ENCODE data around the gene CCSER2. TPM values are rescaled to one million over a fixed set of nuclear protein-coding genes. Genes with fewer than 3 reads are reported as not detected.

Gene CCSER2
- total RNA-seq, 4 donors from 2014 or later: 26.4 to 48.3 (median 31.7) TPM

DNA sequence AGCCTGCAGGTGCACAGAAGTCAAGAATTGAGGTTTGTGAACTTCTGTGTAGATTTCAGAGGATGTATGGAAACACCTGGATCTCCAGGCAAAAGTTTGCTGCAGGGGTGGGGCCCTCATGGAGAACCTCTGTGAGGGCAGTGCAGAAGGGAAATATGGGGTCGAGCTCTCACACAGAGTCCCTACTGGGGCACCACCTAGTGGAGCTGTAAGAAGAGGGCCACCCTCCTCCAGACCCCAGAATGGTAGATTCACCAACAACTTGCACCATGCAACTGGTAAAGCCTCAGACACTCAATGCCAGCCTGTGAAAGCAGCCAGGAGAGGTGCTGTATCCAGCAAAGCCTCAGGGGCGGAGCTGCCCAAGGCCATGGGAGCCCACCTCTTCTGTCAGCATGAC is 205.8 kb downstream of the CCSER2 start:
- WGBS, 2 donors: 58 to 64% methylated on average over 2 of the region's 2 CpGs
- Histone ChIP-seq H3K27ac (no peak overlapping the region), H3K4me1 (peaks cover 0 to 5% (median 0%) of the 10 kb centered on the region in 3 donors), H3K9me3 (no peaks in the 10 kb centered on the region), H3K4me3 (no peak overlapping the region), H3K36me3 (no peaks in the 10 kb centered on the region), H3K27me3 (peaks cover 0 to 12% (median 0%) of the 10 kb centered on the region in 4 donors)
- intact Hi-C loops (cut with DNase I): loop anchor here (10.0 kb wide), 1 partner anchor 109 kb away; no protein-coding TSS in a partner anchor
- TF ChIP-seq, protein P1, sequence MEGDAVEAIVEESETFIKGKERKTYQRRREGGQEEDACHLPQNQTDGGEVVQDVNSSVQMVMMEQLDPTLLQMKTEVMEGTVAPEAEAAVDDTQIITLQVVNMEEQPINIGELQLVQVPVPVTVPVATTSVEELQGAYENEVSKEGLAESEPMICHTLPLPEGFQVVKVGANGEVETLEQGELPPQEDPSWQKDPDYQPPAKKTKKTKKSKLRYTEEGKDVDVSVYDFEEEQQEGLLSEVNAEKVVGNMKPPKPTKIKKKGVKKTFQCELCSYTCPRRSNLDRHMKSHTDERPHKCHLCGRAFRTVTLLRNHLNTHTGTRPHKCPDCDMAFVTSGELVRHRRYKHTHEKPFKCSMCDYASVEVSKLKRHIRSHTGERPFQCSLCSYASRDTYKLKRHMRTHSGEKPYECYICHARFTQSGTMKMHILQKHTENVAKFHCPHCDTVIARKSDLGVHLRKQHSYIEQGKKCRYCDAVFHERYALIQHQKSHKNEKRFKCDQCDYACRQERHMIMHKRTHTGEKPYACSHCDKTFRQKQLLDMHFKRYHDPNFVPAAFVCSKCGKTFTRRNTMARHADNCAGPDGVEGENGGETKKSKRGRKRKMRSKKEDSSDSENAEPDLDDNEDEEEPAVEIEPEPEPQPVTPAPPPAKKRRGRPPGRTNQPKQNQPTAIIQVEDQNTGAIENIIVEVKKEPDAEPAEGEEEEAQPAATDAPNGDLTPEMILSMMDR (IDR thresholded peaks at IDR 0.05): no peak
- TF ChIP-seq POLR2A (IDR thresholded peaks at IDR 0.05): no peak
- no peak for DNase-seq

DNA sequence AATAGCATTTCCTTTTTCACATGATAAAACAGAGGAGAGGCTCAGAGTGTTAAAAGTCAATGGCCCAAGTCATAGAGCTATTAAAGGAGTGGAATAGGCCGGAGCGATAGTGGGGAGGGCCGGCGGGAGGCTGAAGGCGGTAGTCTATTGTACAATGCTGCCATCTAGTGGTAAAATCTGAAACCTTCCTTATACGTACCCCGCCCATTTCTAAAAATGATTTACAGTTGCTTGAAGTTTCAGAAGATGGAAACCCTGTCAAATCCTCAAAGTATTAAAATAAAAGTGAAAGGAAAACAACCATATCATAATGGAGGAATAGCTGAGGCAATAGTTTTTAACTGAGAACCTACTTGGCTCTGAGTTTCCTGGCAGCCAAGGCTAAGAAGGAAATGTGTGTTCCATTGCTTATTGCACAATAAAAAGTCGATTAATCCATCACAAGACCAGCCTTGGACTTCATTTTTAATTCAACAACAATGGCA is 209.1 kb downstream of the CCSER2 start:
- 9 to 10% methylated on average over 8 of the region's 8 CpGs for WGBS, 2 donors
- Histone ChIP-seq H3K4me3 (no peak overlapping the region), H3K9me3 (no peaks in the 10 kb centered on the region), H3K27me3 (peaks cover 0 to 41% (median 0%) of the 10 kb centered on the region in 4 donors), H3K36me3 (no peaks in the 10 kb centered on the region), H3K4me1 (peaks cover 9 to 19% (median 11%) of the 10 kb centered on the region in 3 donors), H3K27ac (no peak overlapping the region)
- intact Hi-C loops (cut with DNase I): loop anchor here (5.0 to 10.0 kb wide), 3 partner anchors 113 to 275 kb away; no protein-coding TSS in a partner anchor
- TF ChIP-seq POLR2A (IDR thresholded peaks at IDR 0.05): no peak
- TF ChIP-seq, protein P1 (IDR thresholded peaks at IDR 0.05): peak; percentile 66 to 90 (median 86)
- DNase-seq: no peak

DNA sequence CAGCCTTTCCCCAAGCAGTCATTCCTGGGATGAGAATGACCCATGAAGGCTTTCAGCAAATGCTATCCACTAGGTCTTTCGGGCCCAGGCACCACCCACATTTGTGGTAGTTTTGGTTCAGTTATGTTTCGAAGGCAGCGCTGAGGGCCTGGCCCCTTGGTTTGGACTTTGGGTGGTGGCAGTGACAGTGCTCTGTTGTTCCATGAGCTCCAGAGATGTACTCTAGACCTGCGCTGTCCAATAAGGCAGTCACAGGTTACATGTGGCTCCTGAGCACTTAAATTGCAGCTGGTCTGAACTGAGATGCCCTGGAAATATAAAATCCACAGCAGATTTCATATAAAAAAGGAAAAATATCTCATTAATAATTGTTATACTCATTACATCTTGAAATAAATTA is 209.6 kb downstream of the CCSER2 start:
- H3K36me3 ChIP-seq: no peaks in the 10 kb centered on the region
- no peaks in the 10 kb centered on the region for H3K9me3 ChIP-seq
- H3K4me1 ChIP-seq: peaks cover 9 to 19% (median 11%) of the 10 kb centered on the region in 3 donors
- H3K27ac ChIP-seq: no peak overlapping the region
- H3K27me3 ChIP-seq: peaks cover 0 to 45% (median 0%) of the 10 kb centered on the region in 4 donors
- intact Hi-C loops (cut with DNase I): loop anchor here (5.0 to 10.0 kb wide), 3 partner anchors 113 to 276 kb away; no protein-coding TSS in a partner anchor
- no peak overlapping the region for H3K4me3 ChIP-seq
- DNase-seq: no peak
- 75 to 100% methylated on average over 3 of the region's 4 CpGs for WGBS, 2 donors
- TF ChIP-seq, protein P1 (IDR thresholded peaks at IDR 0.05): no peak
- TF ChIP-seq POLR2A (IDR thresholded peaks at IDR 0.05): no peak

DNA sequence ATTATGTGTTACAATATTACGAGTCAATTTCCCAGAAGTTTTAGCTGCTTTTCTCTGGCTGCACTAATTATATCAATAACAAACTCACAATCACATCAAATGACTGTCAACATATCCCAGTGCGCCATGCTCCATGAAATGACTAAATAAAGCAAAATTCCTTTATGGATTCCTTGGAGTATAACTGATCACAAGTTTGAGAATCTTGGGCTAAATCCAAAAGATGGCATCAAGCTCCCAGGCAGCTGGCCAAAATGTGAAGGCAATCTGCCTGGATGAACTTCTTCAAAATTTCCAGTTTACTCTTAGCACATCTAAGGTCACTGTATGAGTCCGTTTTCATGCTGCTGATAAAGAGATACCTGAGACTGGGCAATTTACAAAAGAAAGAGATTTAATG is 210.8 kb downstream of the CCSER2 start:
- Histone ChIP-seq H3K36me3 (no peaks in the 10 kb centered on the region), H3K27me3 (peaks cover 0 to 45% (median 0%) of the 10 kb centered on the region in 4 donors), H3K4me3 (no peak overlapping the region), H3K4me1 (peaks cover 9 to 19% (median 11%) of the 10 kb centered on the region in 3 donors), H3K9me3 (no peaks in the 10 kb centered on the region), H3K27ac (no peak overlapping the region)
- 56 to 75% methylated on average over 3 of the region's 3 CpGs for WGBS, 2 donors
- intact Hi-C loops (cut with DNase I): loop anchor here (5.0 to 10.0 kb wide), 3 partner anchors 114 to 277 kb away; no protein-coding TSS in a partner anchor
- DNase-seq: no peak
- TF ChIP-seq POLR2A (IDR thresholded peaks at IDR 0.05): no peak
- TF ChIP-seq, protein P1 (IDR thresholded peaks at IDR 0.05): no peak

DNA sequence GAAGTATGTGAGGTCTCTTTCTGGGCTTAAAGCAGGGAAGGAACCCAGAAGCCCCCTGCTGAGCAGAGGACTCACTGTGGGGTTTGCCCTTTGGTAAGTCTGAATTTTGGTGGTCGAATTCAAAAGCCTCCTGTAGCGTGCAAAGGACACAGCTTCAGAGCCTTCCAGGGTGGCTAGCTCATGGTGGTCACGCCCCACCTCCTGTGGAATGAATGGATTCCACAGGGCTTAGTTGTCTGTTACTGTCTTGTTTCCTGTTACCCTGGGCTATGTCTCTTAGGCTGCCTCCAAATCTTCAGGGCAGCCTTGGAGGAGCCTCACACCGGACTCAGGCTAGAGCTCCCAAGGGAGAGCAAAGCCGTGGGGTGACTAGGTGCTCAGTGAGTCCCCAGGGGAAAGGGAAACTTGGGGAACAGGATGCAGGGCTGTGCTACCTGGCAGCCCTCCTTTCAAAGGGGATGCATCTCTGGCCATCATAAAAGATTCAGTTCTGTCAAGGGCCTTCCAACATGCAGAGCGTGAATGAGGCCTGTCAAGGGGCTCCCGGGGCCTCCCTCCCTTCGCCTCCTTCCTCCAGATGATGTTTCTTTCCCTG is 211.7 kb downstream of the CCSER2 start:
- no peaks in the 10 kb centered on the region for H3K36me3 ChIP-seq
- DNase-seq: no peak
- no peak for TF ChIP-seq POLR2A (IDR thresholded peaks at IDR 0.05)
- TF ChIP-seq, protein P1 (IDR thresholded peaks at IDR 0.05): no peak
- H3K9me3 ChIP-seq: no peaks in the 10 kb centered on the region
- no peak overlapping the region for H3K27ac ChIP-seq
- H3K27me3 ChIP-seq: peaks cover 0 to 45% (median 0%) of the 10 kb centered on the region in 4 donors
- H3K4me3 ChIP-seq: peak overlapping the region in 3 of 4 donors; percentile 27 to 60 (median 39)
- intact Hi-C loops (cut with DNase I): no loop called here
- 28 to 38% methylated on average over 4 to 5 of the region's 8 CpGs for WGBS, 2 donors
- peaks cover 9 to 19% (median 11%) of the 10 kb centered on the region in 3 donors for H3K4me1 ChIP-seq

Measured in esophagus squamous epithelium (tissue), 5 donors.